Lower leg skin (tissue), 3 donors: ENCODE results near the gene ST3GAL5.

Experiments
- POLR2A ChIP-seq, 2 donors: fragments of 450-650 bp; IDR thresholded peaks; one replicate each; pipeline ENCODE4 v1.6.1; 2016 to 2017; ENCODE audit warnings: antibody characterized with exemption in 2 of 2, mild to moderate bottlenecking in 1 of 2, moderate library complexity in 1 of 2
- TF ChIP-seq, protein P1 (sequence below), 3 donors: fragments of 450-650 bp; IDR thresholded peaks; one replicate each; pipeline ENCODE4 v1.5.1; 2016; ENCODE audit warnings: antibody characterized with exemption in 3 of 3, mild to moderate bottlenecking in 3 of 3, moderate library complexity in 2 of 3

GRCh38 chr2:85902496-85902895, 13.7 kb upstream of the ST3GAL5 start:
- TF ChIP-seq, protein P1, sequence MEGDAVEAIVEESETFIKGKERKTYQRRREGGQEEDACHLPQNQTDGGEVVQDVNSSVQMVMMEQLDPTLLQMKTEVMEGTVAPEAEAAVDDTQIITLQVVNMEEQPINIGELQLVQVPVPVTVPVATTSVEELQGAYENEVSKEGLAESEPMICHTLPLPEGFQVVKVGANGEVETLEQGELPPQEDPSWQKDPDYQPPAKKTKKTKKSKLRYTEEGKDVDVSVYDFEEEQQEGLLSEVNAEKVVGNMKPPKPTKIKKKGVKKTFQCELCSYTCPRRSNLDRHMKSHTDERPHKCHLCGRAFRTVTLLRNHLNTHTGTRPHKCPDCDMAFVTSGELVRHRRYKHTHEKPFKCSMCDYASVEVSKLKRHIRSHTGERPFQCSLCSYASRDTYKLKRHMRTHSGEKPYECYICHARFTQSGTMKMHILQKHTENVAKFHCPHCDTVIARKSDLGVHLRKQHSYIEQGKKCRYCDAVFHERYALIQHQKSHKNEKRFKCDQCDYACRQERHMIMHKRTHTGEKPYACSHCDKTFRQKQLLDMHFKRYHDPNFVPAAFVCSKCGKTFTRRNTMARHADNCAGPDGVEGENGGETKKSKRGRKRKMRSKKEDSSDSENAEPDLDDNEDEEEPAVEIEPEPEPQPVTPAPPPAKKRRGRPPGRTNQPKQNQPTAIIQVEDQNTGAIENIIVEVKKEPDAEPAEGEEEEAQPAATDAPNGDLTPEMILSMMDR (IDR thresholded peaks at IDR 0.05), result no peak
- TF ChIP-seq POLR2A (IDR thresholded peaks at IDR 0.05), result no peak
